GM20000 (cell line): ENCODE data around the gene CAPZB.

ENCODE experiments used
- DNase-seq: peaks from one replicate; pipeline ENCODE4 v3.0.0; 2012; ENCODE audit warnings: low spot score
- TF ChIP-seq, protein P1 (sequence below): IDR thresholded peaks from 2 replicates; pipeline ENCODE4 v1.5.1; 2012; ENCODE audit warnings: mild to moderate bottlenecking, control low read depth; ENCODE audit errors: extremely low read depth, missing control alignments

CAPZB gene

DNA sequence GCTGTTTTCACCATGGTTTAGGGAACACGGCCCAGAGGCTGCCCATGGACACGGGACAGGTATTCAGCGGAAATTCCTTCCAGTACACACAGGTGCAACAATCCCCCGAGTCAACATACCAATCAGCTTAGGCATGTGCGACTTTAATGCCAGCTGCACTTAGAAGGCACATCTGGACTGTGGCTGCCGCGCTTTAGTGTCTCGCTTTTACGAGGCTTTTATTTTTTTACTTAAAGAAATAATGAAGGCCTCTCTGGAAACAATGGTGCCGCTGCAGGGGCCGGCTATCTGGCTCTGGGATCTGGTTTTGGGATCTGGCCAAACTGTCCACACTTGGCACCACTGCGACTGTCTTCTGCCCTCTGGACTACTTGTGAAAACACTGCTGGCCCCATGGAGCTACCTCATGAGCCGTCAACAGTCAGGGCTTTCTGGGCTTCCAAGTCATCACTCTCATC is 117.7 kb downstream of the CAPZB start:
- TF ChIP-seq, protein P1, sequence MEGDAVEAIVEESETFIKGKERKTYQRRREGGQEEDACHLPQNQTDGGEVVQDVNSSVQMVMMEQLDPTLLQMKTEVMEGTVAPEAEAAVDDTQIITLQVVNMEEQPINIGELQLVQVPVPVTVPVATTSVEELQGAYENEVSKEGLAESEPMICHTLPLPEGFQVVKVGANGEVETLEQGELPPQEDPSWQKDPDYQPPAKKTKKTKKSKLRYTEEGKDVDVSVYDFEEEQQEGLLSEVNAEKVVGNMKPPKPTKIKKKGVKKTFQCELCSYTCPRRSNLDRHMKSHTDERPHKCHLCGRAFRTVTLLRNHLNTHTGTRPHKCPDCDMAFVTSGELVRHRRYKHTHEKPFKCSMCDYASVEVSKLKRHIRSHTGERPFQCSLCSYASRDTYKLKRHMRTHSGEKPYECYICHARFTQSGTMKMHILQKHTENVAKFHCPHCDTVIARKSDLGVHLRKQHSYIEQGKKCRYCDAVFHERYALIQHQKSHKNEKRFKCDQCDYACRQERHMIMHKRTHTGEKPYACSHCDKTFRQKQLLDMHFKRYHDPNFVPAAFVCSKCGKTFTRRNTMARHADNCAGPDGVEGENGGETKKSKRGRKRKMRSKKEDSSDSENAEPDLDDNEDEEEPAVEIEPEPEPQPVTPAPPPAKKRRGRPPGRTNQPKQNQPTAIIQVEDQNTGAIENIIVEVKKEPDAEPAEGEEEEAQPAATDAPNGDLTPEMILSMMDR: no peak
- DNase-seq: no peak

DNA sequence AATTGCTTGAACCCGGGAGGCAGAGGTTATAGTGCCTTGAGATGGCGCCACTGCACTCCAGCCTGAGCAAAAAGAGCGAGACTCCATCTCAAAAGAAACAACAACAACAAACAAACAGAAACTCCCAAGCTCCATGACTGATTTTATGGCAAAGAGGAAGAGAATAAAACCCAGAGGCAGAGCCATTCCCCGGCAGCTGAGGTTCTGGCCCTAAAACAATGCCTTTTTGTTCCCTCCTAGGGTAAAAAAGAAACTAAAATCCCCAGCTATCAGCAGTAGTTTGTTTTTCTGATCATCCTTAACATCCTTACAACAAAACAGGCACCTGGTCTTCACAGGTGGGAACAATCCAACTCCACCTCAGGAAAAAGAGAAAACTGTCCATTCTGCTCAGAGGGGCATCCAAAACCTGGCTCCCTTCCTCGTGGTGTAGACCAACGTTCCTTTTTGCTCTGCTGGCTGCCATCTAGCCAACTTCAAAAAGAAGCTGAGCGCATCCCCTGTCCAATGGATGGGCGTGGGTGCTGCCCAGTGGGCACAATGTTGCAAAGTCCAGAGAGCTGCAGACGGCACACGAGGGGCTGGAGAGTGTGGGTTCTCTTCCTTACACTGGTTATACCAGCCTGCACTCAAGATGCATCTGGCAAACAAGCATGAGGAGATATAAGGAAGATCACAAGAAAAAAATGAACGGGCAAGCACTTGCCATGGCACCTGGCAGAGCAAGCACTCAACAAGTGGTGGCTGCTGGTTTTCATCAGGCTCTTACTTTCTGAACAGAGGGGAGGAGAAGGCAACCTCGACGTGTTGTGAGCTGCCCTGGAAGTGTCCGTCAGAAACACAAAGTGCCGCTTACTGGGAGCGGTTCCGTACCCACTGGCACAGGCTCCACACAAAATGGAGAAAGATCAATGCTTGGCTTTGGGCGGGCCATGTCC is 118.5 kb downstream of the CAPZB start:
- DNase-seq: no peak
- TF ChIP-seq, protein P1: no peak

- TF ChIP-seq, protein P1: no peak
- no peak for DNase-seq
Measured at GRCh38 chr1:19365721-19366120, 119.6 kb downstream of the CAPZB start.

- TF ChIP-seq, protein P1: no peak
Measured at GRCh38 chr1:19363536-19364152, 121.7 kb downstream of the CAPZB start.

DNA sequence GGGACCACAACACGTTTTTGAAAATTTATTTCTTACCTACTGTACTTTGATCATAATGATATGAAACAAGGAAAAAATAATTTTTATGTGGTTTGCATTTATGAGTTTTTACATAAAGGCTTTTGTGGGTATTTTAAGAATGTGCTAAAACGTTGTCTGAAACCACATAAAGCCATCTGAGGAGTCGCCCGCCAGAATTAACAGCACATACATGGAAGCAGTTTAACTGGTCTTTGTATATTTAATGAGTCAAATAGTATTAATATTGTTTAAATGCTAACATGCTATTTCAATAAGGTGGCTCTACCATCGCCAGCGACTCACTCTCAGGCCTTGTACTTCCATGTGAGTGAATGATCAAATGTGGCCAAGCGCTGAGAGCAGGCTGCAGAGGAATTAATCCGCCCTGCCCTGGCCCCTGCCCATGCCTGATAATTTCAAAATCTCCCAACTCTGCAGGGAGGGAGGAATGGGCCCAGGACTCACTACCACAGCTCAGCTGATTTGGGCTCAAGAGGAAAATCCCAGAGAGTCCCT is 123.7 kb downstream of the CAPZB start:
- TF ChIP-seq, protein P1: no peak
- DNase-seq: no peak

More at GRCh38 chr1:19363536-19364152, 121.7 kb downstream of the CAPZB start:
- no peak for DNase-seq

- TF ChIP-seq, protein P1: no peak
- no peak for DNase-seq
Measured at GRCh38 chr1:19360843-19361610, 124.3 kb downstream of the CAPZB start.
